GM18868 (cell line): Measurements from ENCODE around the gene CAPN10.
"Not testable (repeated sequence)": the region's sequence is repeated elsewhere in the genome, so short reads cannot be mapped to it uniquely, and the experiment has no call there.

ENCODE experiments used
- ATAC-seq: cut with Tn5 transposase; IDR thresholded peaks from one replicate; pipeline ENCODE4 v1.9.1; 2021; ENCODE audit warnings: mild to moderate bottlenecking, moderate library complexity; ENCODE audit not compliant: unreplicated experiment

Gene CAPN10

GRCh38 chr2:240602266-240603050 lies 15.9 kb downstream of the CAPN10 start:
- no peak for ATAC-seq

- ATAC-seq, result no peak
These were observed 16.7 kb downstream of the CAPN10 start for GRCh38 chr2:240603081-240603835.

- no peak for ATAC-seq
These were observed 17.3 kb downstream of the CAPN10 start for GRCh38 chr2:240603846-240604245.

GRCh38 chr2:240604291-240604938 lies 17.9 kb downstream of the CAPN10 start:
- ATAC-seq, result no peak

- ATAC-seq, result no peak
These were observed 18.6 kb downstream of the CAPN10 start for GRCh38 chr2:240604939-240605716.

- no peak for ATAC-seq
These were observed 19.6 kb downstream of the CAPN10 start for GRCh38 chr2:240605867-240606743.

- ATAC-seq, result no peak
These were observed 25.2 kb downstream of the CAPN10 start for GRCh38 chr2:240611601-240612210.

- no peak for ATAC-seq
These were observed 27.2 kb downstream of the CAPN10 start for GRCh38 chr2:240613781-240614180.

GRCh38 chr2:240614391-240614790 lies 27.9 kb downstream of the CAPN10 start:
- no peak for ATAC-seq

GRCh38 chr2:240615396-240615795 lies 28.9 kb downstream of the CAPN10 start:
- ATAC-seq, result no peak

GRCh38 chr2:240615820-240616547 lies 29.4 kb downstream of the CAPN10 start:
- no peak for ATAC-seq

GRCh38 chr2:240616860-240617666 lies 30.5 kb downstream of the CAPN10 start:
- ATAC-seq, result not testable (repeated sequence)

- ATAC-seq, result no peak
These were observed 32.2 kb downstream of the CAPN10 start for GRCh38 chr2:240618776-240619175.

GRCh38 chr2:240619506-240620148 lies 33.1 kb downstream of the CAPN10 start:
- ATAC-seq, result no peak

GRCh38 chr2:240620149-240620731 lies 33.7 kb downstream of the CAPN10 start:
- ATAC-seq, result no peak

GRCh38 chr2:240620859-240621258 lies 34.3 kb downstream of the CAPN10 start:
- no peak for ATAC-seq

- ATAC-seq, result no peak
These were observed 35.5 kb downstream of the CAPN10 start for GRCh38 chr2:240622060-240622411.
